ENCODE results near the gene JMJD1C. TPM values are rescaled to one million over a fixed set of nuclear protein-coding genes. Genes with fewer than 3 reads are reported as not detected.

Gene JMJD1C
- total RNA-seq, 1 donor from 2014 or later: 72.9 TPM

GRCh38 chr10:63146503-63146902 is 319.3 kb downstream of the JMJD1C start:
- Mint-ChIP-seq H3K36me3 (ENCODE audit: low read depth) (peaks cover 2% of the 10 kb centered on the region), H3K4me3 (ENCODE audit: unreplicated experiment) (no peak overlapping the region), H3K27ac (ENCODE audit: unreplicated experiment) (no peak overlapping the region), H3K4me1 (ENCODE audit: low read depth) (peaks cover 32% of the 10 kb centered on the region), H3K27me3 (ENCODE audit: low read depth) (no peaks in the 10 kb centered on the region), H3K9me3 (ENCODE audit: low read depth) (no peaks in the 10 kb centered on the region)
- TF ChIP-seq CTCF (IDR thresholded peaks at IDR 0.05): no peak
- DNase-seq (ENCODE audit: low spot score): no peak

- DNase-seq (ENCODE audit: low spot score): no peak
- Mint-ChIP-seq H3K36me3 (ENCODE audit: low read depth) (peaks cover 2% of the 10 kb centered on the region), H3K4me1 (ENCODE audit: low read depth) (peaks cover 34% of the 10 kb centered on the region), H3K27me3 (ENCODE audit: low read depth) (no peaks in the 10 kb centered on the region), H3K27ac (ENCODE audit: unreplicated experiment) (no peak overlapping the region), H3K4me3 (ENCODE audit: unreplicated experiment) (no peak overlapping the region), H3K9me3 (ENCODE audit: low read depth) (no peaks in the 10 kb centered on the region)
- no peak for TF ChIP-seq CTCF (IDR thresholded peaks at IDR 0.05)
Measured at GRCh38 chr10:63145782-63146181, 320.0 kb downstream of the JMJD1C start.

DNA sequence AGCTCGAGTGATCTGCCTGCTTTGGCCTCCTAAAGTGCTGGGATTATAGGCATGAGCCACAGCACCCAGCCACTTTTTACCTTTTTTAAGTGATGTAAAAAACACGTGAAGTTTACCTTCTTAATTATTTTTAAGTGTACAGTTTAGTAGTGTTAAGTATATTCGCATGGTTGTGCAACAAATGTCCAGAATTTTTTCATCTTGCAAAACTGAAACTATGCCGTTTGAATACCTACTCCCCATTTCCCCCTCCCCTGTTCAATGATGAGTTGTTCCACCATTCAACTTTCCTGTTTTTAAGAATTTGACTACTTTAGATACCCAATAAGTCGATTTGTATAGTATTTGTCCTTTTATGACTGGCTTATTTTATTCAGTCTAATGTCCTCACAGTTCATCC is 321.8 kb downstream of the JMJD1C start:
- Mint-ChIP-seq H3K9me3 (ENCODE audit: low read depth) (no peaks in the 10 kb centered on the region), H3K4me1 (ENCODE audit: low read depth) (peaks cover 32% of the 10 kb centered on the region), H3K27ac (ENCODE audit: unreplicated experiment) (no peak overlapping the region), H3K4me3 (ENCODE audit: unreplicated experiment) (no peak overlapping the region), H3K27me3 (ENCODE audit: low read depth) (no peaks in the 10 kb centered on the region), H3K36me3 (ENCODE audit: low read depth) (no peaks in the 10 kb centered on the region)
- no peak for DNase-seq (ENCODE audit: low spot score)
- TF ChIP-seq CTCF (IDR thresholded peaks at IDR 0.05): no peak

DNA sequence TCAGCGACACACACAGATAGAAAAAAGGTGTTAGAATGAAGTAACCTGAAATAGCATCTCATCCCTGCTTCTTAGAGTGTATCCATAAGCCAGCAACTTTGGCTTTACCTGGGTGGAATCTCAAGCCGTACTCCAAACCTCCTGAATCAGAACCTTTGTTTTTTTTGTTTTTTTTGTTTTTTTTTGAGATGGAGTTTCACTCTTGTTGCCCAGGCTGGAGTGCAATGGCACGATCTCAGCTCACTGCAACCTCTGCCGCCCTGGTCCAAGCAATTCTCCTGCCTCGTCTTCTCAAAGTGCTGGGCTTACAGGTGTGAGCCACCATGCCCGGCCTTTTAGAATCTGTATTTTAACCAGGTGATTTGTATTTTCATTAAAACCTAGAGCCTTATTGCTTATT is 323.6 kb downstream of the JMJD1C start:
- no peaks in the 10 kb centered on the region for H3K27me3 Mint-ChIP-seq (ENCODE audit: low read depth)
- H3K9me3 Mint-ChIP-seq (ENCODE audit: low read depth): no peaks in the 10 kb centered on the region
- H3K4me3 Mint-ChIP-seq (ENCODE audit: unreplicated experiment): no peak overlapping the region
- no peak for TF ChIP-seq CTCF (IDR thresholded peaks at IDR 0.05)
- H3K4me1 Mint-ChIP-seq (ENCODE audit: low read depth): peaks cover 39% of the 10 kb centered on the region
- no peaks in the 10 kb centered on the region for H3K36me3 Mint-ChIP-seq (ENCODE audit: low read depth)
- no peak for DNase-seq (ENCODE audit: low spot score)
- no peak overlapping the region for H3K27ac Mint-ChIP-seq (ENCODE audit: unreplicated experiment)

DNA sequence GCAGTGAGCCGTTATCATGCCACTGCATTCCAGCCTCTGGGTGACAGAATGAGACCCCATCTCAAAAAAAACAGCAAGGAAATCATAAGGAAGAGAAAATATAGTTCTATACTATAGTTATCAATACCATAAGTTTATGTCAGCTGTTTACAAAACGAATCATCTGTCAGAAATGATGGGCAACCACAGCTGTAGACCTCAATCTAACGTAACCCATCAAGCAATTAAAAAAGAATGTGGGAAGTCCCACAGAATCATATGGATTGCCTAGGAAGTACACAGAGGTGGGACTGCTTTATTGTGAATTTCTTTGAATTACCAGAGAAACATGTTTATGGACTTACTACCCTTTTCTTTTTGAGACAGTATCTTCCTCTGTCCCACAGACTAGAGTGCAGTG is 325.7 kb downstream of the JMJD1C start:
- H3K4me3 Mint-ChIP-seq (ENCODE audit: unreplicated experiment): no peak overlapping the region
- TF ChIP-seq CTCF (IDR thresholded peaks at IDR 0.05): no peak
- DNase-seq (ENCODE audit: low spot score): no peak
- no peaks in the 10 kb centered on the region for H3K27me3 Mint-ChIP-seq (ENCODE audit: low read depth)
- peaks cover 44% of the 10 kb centered on the region for H3K4me1 Mint-ChIP-seq (ENCODE audit: low read depth)
- no peaks in the 10 kb centered on the region for H3K9me3 Mint-ChIP-seq (ENCODE audit: low read depth)
- H3K27ac Mint-ChIP-seq (ENCODE audit: unreplicated experiment): no peak overlapping the region
- no peaks in the 10 kb centered on the region for H3K36me3 Mint-ChIP-seq (ENCODE audit: low read depth)

Measured in chondrocyte (in vitro differentiated cells).